Stimulated activated CD4-positive, alpha-beta T cell treated with anti-CD3 and anti-CD28 coated beads, TNF-alpha, amount 100 ng/mL, for 4 hours (primary cell): ENCODE results near the gene LMOD1.

Experiments
- DNase-seq, 3 experiments: peaks; one replicate each; pipeline ENCODE4 v3.0.0-alpha.2; 2020; ENCODE audit warnings: low read depth in 3 of 3

Gene LMOD1

DNA sequence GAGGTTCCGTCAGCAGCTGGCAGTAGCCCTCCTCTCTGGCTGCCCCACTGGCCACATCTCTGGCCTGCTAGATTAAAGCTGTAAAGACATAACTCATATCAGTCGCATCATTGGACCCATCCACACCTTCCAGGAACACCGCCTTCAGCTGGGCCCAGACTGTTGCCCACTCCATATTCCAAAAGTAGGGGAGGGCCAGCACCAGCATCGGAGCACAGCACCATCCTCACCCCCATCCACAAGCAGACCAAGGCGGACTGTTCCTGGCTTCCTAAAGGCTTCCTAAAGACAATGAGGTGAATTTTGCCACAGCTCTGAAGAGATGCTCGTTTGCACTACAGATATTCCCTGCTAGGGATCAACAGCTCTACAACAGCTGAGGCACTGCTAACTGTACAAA is 54.1 kb downstream of the LMOD1 start:
- no peak for DNase-seq

DNA sequence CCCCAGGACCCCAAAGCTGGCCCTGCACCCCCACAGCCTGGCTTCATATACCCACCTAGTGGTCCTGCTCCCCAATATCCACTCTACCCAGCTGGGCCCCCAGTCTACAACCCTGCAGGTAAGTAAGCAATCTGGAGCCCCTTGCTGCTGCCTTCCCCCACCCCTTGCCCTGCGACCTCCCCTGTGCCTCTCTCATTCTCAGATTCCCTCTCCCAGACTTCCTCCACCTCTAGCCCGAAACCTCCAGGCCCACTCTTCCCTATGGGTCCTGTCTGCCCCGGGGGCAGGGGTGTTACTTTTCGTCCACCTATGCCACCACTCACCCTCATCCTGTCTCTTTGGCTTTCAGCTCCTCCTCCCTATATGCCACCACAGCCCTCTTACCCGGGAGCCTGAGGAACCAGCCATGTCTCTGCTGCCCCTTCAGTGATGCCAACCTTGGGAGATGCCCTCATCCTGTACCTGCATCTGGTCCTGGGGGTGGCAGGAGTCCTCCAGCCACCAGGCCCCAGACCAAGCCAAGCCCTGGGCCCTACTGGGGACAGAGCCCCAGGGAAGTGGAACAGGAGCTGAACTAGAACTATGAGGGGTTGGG is 54.8 kb downstream of the LMOD1 start:
- no peak for DNase-seq

DNA sequence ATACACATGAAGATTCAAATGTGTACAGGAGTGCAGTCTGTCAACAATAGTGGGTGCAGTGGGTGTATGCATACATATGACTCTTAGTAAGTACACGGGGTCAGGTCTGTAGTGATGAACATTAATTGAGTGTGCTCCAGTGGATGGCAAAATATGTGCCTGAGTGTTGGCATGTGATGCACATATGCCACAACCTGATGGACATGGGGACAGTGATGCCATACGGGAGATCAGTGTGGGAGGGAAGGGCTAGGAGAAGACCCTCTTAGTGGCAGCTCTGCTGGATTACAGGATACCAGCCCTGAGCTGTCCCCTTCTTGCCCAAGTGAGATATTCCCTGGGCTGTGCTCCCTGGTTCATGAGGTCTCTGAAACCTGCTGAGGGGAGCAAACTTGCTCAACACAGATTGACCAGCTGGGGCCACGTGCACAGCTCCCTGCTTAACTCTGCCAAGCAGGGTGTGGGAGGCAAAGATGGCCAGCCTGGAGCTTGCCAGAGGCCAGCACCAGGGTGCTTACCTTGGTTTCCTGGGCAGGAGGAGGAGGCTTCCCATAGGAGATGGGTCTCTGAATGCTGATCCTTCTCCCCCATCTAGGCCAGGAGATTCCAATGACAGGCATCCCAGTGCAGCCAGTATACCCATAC is 55.4 kb downstream of the LMOD1 start:
- DNase-seq = no peak

DNA sequence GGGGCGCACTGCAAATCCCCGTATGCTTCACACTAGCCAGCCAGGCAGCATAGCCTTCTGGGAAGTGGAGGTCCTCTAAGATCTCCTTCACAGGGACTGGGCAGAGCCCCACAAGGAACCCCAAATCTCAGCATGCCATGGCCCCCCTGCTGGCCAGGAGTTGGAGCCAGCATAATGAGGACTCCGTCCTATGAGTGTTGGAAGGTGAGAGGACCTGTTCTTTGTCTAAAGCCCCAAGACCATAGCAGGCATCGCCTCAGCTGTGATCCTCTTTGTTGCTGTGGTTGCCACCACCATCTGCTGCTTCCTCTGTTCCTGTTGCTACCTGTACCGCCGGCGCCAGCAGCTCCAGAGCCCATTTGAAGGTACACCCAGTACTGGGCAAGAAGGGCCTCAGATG is 56.1 kb downstream of the LMOD1 start:
- no peak for DNase-seq

DNA sequence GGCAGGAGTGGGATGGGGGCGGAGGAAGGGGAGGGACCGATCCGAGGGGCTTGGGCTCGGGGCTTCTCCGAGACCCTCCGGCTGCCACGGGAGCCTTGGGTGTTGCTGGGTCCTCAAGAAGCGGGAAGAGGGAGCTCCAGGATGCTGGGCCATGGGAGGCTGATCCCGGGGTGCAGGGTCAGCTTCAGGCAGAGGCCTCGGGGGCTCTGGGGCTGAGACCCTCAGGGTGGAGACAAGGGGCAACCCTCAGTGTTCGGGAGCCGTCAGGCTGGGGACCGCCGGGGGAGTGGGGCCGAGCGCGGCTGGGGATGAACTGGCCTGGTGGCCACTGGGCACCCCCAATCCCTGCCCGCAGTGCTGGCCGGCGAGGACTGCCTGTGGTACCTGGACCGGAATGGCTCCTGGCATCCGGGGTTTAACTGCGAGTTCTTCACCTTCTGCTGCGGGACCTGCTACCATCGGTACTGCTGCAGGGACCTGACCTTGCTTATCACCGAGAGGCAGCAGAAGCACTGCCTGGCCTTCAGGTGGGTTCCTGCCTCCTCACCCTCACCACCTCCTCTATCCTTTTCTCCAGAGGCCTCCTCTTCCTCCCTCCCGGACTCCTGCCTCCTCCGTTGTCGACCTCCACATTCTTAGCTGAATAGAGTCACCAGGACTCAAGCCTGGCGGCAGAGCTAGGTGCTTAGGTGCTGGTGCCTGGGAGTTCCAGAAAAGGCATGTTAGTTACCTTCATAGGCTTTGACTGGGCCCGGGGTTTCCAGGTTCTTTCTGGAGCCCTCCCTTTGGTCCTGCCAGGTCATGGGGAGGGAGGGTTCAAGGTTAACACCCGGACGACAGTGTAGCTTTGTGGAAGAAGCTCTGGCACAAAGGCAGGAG is 57.0 kb downstream of the LMOD1 start:
- no peak for DNase-seq

DNA sequence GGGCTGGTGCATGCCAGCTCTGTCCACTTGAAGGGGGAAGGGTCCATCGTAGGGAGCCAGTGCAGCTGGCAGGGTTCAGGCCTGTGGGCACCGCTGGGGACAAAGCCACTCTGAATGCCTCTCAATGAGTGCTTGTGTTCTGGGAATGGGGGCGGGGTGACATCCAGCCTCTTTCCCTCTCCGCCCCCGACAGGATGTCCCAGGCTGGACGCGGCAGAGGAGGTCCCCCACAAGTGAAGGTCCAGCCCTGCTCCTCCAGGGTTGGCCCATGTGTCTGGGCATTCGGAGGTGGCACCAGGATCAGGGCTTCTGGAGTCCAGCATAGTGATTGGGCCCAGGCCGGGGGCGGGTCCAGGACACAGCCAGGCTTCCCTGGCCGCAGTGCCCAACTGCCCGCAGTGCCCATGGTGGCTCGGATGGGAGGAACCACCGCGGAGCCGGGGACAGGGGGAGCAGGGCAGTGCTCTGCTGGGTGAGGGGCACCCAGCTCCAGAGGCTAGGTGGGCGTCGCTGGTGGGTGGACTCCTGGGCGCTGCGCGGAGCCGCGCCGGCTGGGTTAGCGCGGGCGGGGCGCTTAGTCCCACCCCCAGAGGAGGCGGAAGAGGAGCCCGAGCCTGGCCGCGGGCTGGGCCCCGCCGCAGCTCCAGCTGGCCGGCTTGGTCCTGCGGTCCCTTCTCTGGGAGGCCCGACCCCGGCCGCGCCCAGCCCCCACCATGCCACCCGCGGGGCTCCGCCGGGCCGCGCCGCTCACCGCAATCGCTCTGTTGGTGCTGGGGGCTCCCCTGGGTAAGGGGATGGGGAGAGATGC is 57.9 kb downstream of the LMOD1 start, which contains the start of gene SHISA4:
TSS of gene SHISA4 (plus strand) at position 617 of the 808 bp plus-strand sequence. CDS start at position 714, 97 bp downstream.
- no peak for DNase-seq

DNA sequence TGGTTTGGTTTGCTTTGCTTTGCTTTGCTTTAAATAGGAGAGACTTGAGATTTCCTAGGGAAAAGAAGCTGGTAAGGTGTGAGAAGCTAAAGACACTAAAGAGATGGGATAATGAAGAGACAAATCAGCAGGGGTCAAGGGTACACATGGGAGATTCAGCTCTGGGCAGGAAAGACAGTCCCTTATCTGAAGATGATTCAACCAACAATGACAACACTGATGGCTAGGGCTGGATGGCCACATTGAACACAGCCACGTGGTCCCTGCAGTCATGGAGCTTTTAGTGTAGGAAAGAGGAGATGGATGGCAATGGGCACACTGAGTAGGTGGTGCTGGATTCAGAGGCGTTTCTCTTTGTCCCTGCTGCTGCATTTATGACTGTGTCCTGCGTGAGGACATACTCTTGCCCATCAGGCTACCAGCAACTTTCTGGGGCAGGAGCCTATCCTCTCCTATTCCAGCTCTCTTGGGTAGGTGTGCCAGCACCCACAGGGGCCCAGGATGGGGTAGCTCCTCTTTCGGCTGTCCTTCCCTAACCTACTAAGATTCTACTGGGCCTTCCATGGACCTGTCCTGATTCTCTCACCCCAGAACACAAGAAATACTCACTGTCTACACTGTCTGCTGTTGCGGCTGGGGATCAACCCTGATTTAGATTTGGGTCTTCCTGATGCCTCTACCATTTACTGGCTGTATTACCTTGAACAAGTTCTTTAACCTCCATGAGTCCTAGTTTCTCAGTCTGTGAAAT is 59.1 kb downstream of the LMOD1 start:
- DNase-seq = no peak

DNA sequence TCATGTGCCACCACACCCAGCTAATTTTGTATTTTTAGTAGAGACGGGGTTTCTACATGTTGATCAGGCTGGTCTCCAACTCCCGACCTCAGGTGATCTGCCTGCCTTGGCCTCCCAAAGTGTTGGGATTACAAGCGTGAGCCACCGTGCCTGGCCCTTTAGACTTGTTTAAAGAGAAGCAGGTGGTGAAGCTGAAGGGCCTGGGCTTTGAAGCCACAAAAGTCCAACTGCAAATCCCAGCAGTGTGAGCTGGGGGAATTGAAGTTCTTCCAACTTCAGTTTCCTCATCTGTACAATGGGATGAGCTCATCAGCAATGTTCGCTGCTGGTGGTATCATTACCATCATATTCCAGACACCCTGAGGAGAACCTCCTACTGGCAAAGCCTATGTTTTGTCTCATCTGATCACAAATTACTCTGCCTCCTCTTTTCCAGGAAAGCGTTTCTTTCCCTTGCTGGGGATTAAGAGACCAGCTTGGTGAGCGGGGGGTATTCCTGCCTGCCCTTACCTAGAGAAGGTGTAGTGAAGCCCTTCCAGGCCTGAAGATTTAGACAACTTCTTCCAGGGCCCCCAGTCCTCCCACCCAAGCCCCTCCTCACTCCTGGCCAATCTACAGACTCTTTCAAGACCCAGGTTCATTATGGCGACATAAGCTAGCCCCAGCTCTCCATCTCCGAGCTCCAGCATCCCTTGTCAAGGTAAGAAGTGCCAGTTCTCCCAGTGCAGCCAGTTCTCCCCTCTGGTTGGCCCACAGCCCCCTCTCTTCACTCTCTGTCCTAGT is 60.1 kb downstream of the LMOD1 start:
- no peak for DNase-seq

DNA sequence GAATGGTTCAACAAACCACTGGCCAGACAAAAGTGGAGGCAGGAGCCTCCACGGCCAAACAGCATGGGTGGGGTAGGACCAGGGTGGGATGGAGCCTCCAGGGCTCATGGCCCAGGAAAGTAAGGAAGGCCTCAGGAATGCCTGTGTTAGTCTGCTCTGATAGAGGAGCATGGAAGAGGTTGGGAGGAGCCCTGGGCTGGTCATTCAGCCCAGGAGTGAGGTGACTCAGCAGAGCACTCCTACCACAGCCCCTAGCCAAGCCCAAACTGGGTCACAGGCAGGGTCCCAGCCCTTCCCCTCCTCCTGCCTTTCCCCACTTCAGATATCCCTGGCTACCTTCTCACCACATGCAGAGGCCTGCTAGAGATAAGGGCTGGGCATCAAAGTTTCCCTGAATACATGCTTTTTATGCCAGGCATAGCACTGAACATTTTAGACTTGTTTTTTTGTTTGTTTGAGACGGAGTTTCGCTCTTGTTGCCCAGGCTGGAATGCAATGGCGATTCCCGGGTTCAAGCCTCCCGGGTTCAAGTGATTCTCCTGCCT is 60.7 kb downstream of the LMOD1 start:
- no peak for DNase-seq

DNA sequence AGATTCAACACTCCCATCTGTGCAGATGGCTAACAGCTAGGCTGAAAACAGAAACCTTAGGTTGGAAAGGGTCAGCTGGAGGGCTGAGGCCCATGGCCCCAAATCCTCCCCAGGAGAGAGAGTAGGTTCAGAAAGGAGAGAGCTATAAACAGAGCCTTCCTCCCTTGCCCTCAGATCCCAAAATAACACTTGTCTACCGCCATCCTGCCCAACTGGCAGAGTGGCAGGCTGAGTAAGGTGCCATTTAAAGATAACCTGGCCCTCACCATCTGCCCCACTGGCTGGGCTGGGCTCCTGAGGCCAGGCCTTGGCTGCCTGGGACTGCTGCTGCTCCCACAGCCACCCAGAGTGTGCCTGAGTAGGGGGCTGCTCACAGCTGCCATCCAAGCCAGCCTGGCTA is 61.9 kb downstream of the LMOD1 start:
- no peak for DNase-seq

DNA sequence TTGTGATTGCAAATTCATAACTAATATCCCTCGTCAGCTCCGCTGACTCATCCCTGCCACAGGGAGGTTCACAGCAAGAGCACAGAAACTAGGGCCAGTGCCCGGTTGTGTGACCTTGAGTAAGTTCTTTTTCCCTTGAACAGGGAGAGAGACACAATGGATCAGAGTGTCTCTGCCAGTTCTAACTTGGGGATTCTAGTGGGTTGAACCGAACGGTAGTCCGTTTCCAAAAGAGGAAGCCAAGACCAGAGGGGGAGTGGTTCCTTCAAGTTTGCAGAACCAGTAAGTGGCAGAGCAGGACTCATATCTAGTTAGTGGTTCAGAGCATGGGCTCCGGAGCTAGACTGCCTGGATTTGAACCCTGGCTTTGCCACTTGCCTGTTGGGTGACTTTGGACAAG is 62.6 kb downstream of the LMOD1 start:
- no peak for DNase-seq

DNA sequence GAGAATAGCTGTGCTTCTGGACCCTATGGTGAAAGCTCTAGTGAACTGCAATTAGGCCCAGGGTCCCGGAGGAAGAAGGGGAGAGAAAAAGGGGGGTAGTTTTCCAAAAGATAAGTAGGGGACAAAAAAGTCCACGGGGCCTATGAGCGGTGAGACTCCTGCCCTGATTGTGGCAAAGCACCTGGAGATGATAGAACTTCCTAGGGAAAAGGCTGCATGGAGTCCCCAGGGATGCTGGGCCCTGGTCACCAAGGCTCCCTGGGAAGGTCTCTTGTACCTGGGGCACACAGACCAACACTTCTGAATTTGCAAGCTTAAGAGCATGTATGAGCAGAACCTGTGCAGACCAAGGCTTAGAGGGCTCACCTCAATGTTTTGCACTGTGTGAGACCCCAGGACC is 63.1 kb downstream of the LMOD1 start:
- no peak for DNase-seq

DNA sequence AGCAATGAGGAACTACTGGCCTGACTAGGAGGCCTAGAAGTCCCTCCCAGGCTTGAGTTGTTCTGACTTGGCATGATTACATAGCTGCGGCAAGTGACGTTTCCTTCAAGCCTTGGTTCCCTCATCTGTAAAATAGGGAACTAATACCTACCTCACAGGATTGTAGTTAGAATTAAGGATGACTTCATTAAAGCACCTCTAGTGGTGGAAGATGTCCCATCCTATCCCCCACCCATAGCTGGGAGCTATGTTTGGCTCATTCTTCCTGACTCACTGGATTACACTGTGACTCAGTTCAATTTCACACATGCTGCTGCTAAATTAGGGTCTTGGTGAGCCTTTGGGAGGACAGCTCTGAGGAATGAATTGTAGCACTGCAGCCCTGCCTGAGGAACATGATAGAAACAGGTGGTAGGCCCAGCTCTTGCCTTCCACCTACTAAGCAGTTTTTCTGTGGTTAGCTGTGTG is 63.6 kb downstream of the LMOD1 start:
- no peak for DNase-seq

DNA sequence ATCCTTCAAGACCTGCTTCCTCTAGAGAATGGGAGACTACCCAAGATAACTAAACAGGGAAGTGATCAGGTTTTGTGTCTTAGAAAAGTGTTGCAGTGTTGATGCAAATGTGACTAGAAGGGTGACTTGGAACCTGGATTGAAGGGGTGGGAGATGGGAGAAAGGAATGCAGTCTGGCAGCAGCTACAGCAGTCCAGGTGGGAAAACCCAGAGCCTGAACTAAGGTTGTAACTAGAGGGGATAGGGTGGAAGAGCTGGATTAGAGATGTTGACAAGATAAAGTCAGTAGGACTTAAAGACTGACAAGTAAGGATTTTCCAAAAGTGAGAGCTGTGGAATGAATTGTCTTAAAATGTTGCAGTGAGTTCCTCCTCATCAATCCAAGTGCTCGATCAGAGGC is 64.7 kb downstream of the LMOD1 start:
- DNase-seq = no peak

DNA sequence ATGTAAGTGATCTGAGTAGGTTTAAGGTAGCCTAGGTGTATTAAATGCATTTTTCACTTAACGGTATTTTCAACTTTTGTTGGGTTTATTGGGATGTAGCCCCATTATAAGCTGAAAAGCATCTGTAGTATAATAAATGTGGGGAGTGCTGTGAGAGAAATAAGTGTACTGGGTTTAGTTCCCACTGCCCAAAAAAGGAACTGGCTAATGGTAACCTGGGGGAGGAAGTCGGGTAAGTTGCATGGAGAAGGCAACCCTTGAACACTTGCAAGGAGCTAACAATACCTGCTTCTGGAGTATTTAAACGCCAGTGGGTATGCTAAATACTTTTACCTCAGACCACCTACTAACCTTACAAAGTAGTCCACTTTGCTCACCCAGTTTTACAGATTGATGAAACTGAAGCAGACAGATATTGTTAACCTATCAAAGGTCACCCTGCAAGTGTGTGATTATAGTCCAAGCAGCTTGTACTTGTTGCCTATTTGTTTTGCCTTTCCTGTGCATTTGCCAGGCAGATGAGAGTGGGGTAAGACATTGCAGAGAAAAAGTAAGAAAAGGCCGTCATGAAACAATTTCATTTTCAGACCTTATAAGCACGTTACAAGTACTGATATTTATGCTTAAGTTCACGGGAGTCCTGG is 65.3 kb downstream of the LMOD1 start:
- DNase-seq = no peak

DNA sequence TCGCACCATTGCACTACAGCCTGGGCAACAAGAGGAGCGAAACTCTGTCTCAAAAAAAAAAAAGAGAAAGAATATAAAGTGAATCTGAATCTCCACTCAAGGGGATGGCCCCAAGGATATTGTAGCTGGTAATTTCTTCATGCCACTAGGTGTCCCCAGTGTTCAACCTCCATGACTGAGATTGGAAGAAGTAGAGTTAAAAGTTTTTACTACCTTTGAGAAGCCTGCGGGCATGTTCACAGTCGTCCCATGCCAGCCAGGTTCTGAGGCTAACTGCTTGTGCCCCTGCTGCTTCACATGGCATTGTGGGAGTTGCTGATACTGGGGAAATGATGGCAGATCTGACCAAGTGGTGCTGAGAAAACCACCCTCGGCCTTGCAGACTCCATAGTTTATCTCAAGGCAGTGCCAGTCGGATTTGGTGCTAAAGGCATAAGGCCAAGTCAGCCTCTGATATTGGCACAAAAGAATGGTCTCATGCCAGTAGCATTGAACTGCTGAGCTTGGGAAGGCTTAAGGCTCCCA is 68.4 kb downstream of the LMOD1 start:
- DNase-seq = no peak

DNA sequence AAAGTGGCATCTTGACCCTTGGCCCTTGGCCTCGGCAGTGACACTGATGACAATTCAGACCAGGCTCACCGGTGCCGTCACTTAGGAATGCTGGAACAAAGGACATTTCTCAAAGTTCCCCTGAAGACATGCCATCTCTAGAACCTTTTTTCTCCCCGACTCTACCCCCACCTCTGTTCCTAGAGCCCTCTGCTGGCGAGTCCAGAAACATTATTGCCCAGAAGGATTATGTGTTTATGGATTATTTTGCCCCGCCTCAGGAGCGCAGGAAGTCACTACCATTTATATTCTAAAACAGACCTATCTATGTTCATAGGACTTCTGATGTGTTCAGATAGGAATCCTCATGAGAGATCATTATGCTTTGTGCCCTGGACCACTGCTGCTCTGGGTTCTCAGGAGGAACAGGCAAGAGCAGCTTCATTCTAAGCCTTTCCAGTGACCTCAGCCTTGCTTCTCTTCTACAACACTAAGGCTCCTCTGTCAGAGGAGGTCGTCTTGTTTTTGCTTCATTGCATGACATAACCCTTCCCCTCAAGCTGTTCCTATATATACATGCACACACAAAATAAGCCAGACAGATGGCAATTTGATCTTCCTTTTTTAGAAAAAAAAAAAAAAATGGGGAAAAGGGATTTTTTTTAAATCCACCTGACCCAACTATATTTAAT is 70.1 kb downstream of the LMOD1 start:
- no peak for DNase-seq

DNA sequence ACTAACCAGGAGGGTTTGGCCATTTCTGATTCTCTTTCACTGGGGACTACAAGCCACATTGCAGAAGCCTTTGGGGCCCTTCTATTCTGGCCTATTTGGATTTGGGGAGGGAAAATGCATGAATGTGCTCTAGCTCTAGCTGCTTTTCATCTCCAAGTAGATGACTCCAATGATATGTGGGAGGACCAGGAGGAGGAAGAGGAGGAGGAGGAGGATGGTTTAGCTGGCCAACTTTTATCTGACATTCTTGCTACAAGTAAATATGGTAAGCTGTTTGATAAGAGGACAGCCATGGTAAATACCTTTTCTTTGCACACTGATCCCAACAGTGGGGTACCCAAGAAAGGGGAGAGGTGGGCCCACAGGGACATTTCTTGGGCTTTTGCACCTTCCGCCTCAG is 71.7 kb downstream of the LMOD1 start:
- no peak for DNase-seq

DNA sequence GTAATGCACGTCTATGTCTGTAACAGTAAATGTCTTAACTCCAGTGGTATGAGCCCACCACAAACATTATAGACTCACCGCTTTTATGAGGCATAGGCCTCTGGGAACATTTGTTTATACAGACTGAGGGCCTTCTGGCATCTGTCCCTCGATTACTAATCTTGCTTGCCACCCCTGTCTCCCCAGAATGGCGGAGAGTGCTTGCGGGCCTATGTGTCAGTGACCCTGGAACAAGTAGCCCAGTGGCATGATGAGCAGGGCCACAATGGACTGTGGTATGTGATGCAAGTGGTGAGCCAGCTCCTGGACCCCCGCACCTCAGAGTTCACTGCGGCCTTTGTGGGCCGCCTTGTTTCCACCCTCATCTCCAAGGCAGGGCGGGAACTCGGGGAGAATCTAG is 76.0 kb downstream of the LMOD1 start:
- DNase-seq = no peak
